GM18867 (cell line): ENCODE measurements around the gene ALX3.
"Not testable (repeated sequence)": the region's sequence is repeated elsewhere in the genome, so short reads cannot be mapped to it uniquely, and the experiment has no call there.

Source experiments
- ATAC-seq: cut with Tn5 transposase; IDR thresholded peaks from one replicate; pipeline ENCODE4 v1.9.1; 2021; ENCODE audit warnings: mild to moderate bottlenecking, moderate library complexity; ENCODE audit not compliant: unreplicated experiment

ALX3 gene

DNA sequence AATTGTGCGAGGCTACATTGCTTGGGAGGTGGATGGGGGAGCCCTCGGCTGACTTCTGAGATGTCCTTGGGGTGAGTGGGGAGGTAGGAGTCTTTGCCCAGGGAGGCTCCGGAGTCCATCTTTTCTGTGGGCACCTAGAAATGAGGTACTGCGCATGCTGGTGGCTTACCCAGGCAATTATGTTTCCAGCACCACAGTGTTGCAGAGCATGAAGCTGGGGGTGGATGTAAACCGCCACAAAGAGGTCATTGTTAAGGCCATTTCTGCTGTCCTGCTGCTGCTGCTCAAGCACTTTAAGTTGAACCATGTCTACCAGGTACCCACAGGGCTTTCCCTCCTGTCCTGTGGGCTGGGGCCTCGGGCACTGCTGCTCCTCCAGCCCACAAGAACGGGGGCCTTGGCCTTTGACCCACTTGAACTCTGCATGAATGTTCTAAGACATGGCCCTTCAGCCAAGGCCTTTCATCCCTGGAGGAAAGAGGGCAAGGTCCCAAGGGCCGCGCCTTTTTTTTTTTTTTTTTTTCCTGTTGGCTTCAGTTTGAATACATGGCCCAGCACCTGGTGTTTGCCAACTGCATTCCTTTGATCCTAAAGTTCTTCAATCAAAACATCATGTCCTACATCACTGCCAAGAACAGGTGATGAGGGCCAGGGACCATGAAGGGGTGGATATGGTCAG, 21.4 kb downstream of the ALX3 start:
- no peak for ATAC-seq

DNA sequence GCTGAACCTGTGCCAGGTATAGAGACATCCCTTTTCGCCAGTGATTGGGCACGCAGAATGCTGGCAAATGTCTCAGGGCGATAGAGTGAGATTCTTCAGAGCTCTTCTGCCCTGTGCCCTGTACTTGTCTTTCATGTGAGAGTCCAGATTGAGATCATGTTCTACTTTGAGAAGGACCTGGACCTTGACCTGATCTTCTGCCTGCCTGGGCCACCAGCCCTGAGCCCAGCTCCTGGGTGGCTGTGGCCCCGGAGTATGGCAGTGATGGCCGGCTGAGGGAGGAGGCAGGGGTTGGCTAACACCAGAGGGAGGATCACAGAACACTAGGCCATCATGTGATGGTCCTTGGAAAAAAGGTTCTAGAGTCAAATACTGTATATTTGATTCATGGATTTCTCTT, 22.2 kb downstream of the ALX3 start:
- no peak for ATAC-seq

DNA sequence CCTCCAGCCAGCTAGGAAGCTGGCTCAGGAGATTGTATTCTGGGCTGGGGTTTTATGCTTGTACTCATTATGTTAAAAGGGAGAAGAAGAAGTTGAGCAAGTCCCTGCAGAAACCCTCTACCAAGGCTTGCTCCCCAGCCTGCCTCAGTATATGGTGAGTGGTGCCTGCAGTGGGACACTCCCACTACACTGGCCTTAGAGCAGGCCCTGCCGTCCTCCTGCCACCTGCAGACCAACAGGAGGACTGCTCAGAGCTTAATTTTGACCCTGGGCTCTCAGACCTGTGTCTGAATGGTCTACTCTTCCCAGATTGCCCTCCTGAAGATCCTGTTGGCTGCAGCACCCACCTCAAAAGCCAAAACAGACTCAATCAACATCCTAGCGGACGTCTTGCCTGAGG, 23.0 kb downstream of the ALX3 start:
- no peak for ATAC-seq

DNA sequence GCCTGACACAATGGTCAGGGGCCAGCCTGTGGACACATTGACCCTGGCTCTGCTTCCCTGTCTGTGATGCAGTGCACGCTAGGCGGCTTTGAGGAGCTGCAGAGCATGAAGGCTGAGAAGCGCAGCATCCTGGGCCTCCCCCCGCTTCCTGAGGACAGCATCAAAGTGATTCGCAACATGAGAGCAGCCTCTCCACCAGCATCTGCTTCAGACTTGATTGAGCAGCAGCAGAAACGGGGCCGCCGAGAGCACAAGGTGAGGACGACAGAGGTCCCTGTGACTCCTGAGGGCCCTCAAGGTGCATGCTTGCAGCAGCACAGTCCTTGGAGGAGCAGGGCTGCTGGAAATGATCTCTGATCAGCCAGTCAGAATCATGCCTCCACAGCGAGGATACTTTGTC, 27.5 kb downstream of the ALX3 start:
- ATAC-seq: no peak

DNA sequence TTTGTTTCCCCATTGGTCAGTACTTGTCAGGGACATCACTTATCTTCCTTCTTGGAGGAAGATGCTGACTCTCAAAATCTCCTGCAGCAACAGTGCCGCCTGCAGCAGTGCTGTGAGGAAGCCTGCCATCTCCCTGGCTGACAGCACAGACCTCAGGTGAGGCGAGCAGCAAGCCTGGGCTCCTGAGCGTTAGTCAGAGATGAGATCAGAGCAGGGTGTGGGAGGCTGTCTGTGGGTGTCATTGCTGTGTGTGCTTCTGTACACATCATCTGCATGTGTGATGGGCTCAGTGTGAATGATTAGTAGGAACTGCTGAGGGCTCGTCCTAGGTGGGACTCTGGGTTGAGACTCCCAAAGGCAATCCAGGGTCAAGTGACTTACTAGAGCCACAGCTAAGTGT, 29.9 kb downstream of the ALX3 start:
- ATAC-seq: no peak

DNA sequence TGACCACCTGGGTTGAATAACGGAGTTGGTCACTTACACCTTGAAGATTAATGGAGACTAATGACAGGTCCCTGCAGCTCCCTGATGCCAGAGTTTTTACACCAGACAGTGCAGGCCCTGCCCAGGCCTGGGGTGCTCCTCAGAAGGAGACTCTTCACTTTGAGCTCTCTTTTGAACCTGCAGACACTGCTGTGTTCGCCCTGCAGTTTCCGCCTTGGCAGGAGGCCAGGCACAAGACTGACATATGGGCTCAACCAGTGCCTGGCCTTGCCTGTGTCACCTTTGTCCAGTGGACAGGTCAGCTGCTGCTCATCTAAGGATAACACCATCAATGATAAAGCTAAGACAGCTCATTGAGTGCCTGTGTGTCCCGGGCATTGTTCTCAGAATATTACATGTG, 30.8 kb downstream of the ALX3 start:
- ATAC-seq: no peak

DNA sequence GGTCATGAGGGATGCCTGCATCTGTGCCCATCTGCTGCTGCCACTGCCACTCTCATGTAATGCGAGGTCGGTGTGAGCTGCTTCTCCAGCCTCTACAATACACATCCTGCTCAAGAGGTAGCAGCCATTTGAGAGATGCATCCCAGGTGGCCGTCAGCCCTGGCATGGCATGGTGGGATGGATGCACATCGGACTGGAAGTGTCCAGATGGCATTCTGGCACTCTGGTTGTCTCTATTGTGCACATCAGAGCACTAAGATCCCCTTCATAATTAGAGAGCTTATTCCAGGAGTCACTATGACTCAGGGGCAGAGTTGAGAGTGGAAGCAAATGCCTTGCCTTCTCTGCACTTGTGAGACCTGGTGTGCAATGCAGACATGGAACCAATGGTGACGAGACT, 32.2 kb downstream of the ALX3 start:
- no peak for ATAC-seq

DNA sequence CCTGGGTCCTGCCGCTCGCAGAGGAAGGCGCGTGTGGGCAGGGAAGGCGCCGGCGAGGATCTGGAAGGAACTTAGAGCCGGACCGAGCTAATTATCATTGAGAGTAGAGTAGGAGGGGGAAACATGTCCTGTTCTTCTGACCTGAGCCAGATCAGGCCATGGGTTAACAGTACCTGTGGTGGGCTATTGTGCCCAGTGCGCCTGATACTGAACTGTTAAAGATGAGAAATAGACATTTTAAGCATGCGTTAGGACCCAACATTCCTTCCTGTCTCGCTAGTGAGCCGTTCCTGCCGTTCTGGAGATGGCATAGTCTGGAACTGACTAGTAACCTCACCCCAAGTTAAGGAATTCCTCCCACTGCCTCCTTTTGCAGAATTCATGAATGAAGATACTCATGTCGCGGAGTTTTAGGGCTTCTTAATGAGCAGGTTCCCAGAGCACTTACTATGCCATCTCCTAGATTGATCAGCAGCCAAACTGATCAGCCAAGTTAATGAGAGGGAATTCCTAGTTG, 35.2 kb downstream of the ALX3 start:
- ATAC-seq: no peak

DNA sequence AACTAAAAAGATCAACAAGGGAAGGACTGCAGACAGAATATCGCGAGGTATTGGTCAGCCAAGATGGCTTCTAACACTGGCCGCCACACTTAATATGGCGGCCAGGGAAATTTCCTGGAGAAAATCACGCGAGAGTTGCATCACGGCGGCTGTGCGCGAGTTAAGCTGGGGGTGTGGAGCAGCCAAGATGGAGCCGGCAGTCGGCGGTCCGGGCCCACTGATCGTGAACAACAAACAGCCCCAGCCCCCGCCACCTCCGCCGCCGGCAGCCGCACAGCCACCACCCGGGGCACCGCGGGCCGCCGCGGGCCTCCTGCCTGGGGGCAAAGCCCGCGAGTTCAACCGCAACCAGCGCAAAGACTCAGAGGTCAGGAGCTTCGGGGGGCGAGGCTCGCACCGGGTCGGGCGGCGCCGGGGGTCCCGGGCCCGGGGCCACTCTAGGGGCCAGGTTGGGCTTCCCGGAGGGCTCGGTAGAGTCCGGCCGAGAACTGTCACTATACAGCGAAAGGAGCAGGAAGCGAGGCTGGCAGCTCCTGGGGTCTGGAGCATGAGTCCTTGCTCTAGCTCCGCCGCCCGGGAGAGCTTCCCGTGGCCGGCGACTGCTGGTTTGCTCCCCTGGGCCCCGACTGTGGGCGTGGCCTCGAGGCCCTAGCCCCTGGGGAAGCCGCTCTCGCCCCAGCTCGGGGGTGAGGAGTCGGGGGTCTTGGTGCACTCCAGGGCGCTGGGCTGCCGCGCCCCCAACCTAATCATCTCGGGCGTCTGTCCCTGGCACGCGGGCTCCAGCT, 35.8 kb downstream of the ALX3 start, which contains the start of gene STRIP1:
Gene STRIP1 (plus strand): TSS at position 174 of the 785 bp plus-strand sequence. CDS start 14 bp downstream, at position 188.
- ATAC-seq: peak; percentile 90

DNA sequence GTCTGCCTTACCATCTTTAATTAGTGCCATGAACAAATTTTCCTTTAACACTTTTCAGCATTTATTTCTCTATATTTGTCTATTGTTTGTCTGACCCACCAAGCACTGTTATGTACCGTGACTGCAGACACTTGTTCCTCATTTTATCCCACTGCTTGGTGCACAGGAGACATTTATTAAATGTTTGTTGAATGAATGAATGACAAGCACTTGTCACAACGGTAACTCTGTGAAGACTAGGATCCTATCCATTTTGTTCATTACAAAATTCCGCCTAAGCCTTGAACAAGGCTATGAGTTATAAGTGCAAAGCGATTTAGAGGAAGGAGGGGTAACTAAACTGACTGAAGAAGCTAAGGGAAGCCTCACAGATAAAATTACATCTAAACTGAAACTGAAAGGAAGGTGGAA, 36.4 kb downstream of the ALX3 start:
- ATAC-seq: no peak

DNA sequence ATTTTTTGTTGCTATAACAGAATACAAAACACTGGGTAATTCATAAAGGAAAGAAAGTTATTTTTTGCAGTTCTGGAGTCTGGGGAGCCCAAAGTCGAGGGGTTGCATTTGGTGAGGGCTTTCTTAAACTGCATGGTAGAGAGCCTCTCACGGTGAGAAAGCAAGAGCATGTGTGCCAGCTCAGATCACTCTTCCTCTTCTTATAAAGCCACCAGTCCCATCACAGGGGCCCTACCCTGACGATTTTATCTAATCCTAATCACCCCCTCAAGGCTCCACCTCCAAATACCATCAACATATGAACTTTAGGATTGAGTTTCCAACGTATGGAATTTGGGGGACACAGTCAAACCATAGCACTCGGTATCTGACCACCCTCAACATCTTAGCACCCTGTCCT, 37.1 kb downstream of the ALX3 start:
- no peak for ATAC-seq

DNA sequence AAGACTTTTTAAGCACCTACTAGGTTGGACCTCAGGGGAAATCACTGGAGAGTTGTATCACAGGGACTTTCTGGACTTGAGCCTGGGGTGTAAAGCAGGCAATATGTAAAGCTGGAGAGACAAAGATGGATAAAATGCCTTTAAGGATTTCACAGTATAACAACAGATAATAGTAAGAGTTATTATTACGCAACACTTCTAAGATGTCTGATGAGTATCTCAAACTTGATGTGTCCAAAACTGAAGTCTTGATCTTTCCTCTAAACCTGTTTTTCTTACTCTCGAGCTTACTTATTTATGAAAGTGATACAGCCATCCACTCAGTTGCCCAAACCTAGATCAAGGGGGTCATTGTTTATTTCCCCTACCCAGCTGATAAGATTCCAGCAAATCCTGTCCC, 38.1 kb downstream of the ALX3 start:
- no peak for ATAC-seq

DNA sequence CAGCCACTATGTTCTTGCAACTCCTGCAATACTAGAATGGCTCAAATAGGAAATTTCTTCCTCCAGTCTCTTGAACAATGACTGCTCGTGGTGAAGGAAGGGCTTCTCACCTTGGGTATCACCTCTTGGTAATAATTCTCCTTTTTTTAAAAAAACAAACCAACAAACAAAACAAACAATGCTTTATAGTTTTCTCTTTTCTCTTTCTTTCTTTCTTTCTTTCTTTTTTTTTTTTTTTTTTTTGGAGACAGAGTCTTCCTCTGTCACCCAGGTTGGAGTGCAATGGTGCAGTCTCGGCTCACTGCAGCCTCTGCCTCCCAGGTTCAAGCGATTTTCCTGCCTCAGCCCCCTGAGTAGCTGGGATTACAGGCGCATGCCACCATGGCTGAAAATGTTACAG, 39.8 kb downstream of the ALX3 start:
- ATAC-seq: not testable (repeated sequence)

DNA sequence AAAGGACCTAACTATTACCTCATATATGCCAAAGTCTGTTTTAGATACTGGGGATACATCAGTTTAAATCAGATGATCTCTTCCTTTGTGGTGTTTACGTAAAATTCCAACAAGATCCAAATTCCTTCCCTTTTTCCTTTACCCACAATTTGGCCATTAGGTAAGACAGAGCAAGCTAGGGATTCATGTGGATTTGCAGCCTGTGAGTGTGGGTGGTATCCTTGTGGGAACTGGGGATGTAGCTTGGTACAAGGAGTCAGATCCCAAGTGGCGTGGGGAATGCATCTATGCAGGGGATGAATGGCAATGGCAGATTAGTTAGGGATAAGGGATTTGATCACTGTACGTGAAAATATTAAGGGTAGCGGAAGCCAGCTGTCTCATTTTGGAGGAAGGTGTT, 45.9 kb downstream of the ALX3 start:
- no peak for ATAC-seq

DNA sequence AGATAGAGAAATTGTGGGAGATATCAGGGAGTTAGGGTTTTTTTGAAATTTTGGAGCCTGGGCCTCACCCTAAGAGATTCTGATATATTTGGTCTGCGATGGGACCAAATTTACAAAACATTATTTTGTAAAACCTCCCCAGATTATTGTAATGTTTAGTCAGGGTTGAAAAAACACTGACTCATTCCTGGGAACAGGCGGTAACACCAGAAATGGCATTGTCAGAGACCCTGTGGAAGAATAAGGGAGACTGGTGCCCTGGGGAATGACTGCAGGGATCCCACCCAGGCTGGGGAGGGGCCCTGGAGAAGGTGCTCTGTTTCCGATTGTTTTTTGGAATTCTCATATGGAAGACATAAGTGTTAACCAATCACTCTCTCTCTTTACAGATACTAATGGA, 49.2 kb downstream of the ALX3 start:
- ATAC-seq: no peak

DNA sequence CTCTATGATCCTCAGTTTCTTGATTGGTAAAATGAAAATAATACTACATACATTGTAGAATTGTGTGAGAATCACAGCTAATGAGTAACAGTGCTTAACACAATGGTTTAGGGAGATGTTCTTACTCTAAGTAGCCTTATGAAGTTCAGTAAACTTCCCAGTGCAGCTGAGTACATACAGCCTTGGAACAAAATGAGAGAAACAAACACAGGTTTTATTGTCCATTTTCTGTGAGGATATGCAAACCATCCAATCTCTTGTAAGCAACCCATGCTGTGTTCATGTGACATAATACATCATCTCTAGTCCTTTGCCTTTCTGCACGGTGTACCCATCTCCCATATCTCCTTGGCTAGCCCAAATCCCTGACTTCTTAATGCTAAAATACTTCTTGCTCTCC, 50.7 kb downstream of the ALX3 start:
- no peak for ATAC-seq

DNA sequence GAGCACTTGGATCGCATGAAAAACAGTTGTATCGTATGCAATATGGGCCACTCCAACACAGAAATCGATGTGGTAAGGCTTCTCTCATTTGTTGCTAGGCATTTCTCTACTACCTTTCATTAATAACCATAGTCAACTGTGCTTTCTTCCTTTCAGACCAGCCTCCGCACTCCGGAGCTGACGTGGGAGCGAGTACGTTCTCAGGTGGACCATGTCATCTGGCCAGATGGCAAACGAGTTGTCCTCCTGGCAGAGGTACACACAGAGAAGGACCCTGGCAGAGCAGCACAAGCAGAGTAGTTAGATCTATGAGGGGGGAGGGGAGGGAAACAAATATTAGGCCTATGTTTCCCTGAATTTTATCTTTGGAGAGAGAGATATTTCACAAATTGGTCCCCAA, 52.1 kb downstream of the ALX3 start:
- no peak for ATAC-seq

DNA sequence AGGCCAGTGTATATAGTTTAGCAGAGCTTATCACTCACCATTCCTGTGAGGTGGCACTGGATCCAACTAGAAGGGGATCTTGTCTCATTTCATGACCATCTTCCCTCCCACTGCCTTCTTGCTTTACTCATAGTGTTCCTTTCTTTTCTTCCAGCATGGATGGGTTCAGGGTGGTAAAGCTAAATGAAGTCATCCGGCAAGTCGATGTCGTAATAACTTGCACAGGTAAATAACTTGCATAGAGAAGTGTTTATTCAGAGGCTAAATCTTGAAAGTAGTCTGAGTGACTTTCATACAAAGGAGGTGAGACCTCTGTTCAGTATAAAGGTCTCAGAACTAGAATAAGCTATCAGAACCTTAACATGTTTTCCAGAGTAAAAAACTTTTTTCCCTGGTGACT, 52.7 kb downstream of the ALX3 start:
- ATAC-seq: no peak

DNA sequence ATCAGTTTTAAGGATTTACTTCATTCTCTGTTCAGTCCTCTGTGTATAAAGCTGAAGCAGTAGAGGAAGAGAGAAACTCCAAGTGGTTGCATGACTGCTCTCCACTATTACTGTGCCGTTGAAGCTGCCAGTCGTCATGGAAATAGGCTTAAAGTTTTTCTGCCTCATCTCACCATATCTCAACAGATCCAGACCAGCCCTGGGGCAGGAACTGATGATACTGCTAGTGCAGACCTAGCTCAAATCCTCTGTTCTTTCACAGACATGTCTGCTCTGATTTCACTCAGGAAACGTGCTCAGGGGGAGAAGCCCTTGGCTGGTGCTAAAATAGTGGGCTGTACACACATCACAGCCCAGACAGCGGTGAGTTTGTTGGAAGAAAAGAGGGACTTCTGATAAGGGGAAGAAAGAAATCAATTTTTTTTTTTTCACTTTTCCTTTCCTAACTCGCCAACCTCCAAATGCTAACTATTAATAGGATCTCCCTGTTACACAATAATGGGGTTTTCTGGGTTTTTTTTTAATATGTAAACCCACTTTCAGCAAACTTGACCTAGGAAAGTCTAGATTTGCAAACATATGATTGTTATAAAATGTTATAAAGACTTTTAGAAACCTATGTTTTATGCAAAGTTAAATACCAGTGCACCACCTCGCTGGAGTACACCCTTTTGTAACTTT, 58.2 kb downstream of the ALX3 start:
- ATAC-seq: peak; percentile 63

DNA sequence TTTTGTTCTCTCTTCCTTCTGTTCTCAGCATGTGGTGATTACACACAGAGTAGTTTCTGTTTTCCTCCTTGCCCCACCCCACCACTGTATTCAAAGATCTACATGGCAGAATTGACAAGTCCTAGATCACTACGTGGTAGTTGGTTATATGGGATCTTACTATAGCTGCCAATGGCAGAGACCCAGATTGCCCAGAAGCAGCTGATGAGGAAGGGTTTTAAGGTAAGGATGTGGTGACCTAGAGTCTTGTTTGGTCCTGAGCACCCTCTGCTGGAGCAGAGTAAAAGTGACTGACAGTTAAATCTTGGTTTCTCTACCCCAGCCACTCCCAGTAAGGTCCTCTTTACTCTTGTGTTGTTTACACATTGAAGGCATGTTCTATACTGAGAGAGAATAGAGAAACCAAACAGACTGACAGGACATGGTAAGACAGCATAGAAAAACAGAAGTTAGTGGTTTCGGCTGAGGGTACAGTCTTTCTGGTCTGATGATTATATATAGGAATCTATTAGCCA, 58.9 kb downstream of the ALX3 start:
- peak; percentile 96 for ATAC-seq
